HEK293 (cell line): ENCODE data around the gene NPDC1.

ENCODE experiments used
- CTCF ChIA-PET: fragments of 350-600 bp; formaldehyde crosslinking; extraction: SDS; loops from one replicate; lab custom pipeline; 2021; ENCODE audit warnings: antibody characterized with exemption; lab: Yijun Ruan, JAX
- POLR2A ChIA-PET: fragments of 300-600 bp; formaldehyde crosslinking; extraction: SDS; loops from one replicate; lab custom pipeline; 2020; ENCODE audit warnings: antibody characterized with exemption, inconsistent platforms; lab: Yijun Ruan, JAX
- H3K27ac ChIP-seq: fragments of 200-500 bp; sonication (Bioruptor generic); 2 replicates; pipeline ENCODE4 v1.5.1; 2014; ENCODE audit warnings: low read depth, low read length, control low read depth, inconsistent platforms; ENCODE audit errors: extremely low read depth
- H3K36me3 ChIP-seq, 2 experiments: fragments of 200-500 bp in 1 of 2; sonication (Bioruptor generic) in 1 of 2; 1 replicate in 1 of 2; 2 replicates in 1 of 2; pipeline ENCODE4 v1.5.1; 2014 to 2017; ENCODE audit warnings: inconsistent platforms in 2 of 2, low read length in 2 of 2; ENCODE audit not compliant: control insufficient read depth in 2 of 2, insufficient read depth in 1 of 2
- H3K4me1 ChIP-seq: fragments of 200-500 bp; sonication (Bioruptor generic); 2 replicates; pipeline ENCODE4 v1.5.1; 2014; ENCODE audit warnings: mild to moderate bottlenecking, low read length, inconsistent platforms; ENCODE audit not compliant: control insufficient read depth, insufficient read depth
- H3K4me3 ChIP-seq: 2 replicates; pipeline ENCODE4 v1.5.1; 2011; ENCODE audit warnings: low read depth, mild to moderate bottlenecking, control low read depth, low read length, moderate library complexity
- H3K9me3 ChIP-seq: fragments of 200-500 bp; sonication (Bioruptor generic); 2 replicates; pipeline ENCODE4 v1.5.1; 2014; ENCODE audit warnings: low read depth, low read length, inconsistent platforms; ENCODE audit not compliant: control insufficient read depth, insufficient read depth
- HOXA7 ChIP-seq: sonication (generic); formaldehyde crosslinking; IDR thresholded peaks from 2 replicates; pipeline ENCODE4 v1.8.1; 2022; ENCODE audit warnings: missing genetic modification reagents, borderline replicate concordance
- IKZF3 ChIP-seq: fragments of 450-650 bp; IDR thresholded peaks from 2 replicates; pipeline ENCODE4 v1.5.0; 2018; ENCODE audit warnings: missing biosample characterization, mild to moderate bottlenecking, missing genetic modification characterization, moderate library complexity
- KLF16 ChIP-seq: fragments of 450-650 bp; formaldehyde crosslinking; IDR thresholded peaks from 2 replicates; pipeline ENCODE4 v1.5.1; 2017; ENCODE audit warnings: missing biosample characterization, missing genetic modification characterization
- SP2 ChIP-seq: fragments of 450-650 bp; formaldehyde crosslinking; IDR thresholded peaks from 2 replicates; pipeline ENCODE4 v1.5.1; 2016; ENCODE audit warnings: missing biosample characterization, missing genetic modification characterization
- ZFHX2 ChIP-seq: fragments of 450-650 bp; formaldehyde crosslinking; conservative IDR thresholded peaks from 2 replicates; pipeline ENCODE4 v1.5.1; 2016; ENCODE audit warnings: missing biosample characterization, missing genetic modification characterization
- ZNF302 ChIP-seq: fragments of 450-650 bp; formaldehyde crosslinking; IDR thresholded peaks from 2 replicates; pipeline ENCODE4 v1.5.1; 2016; ENCODE audit warnings: missing biosample characterization, missing genetic modification characterization, low read depth
- ZNF335 ChIP-seq: fragments of 450-650 bp; formaldehyde crosslinking; conservative IDR thresholded peaks from 2 replicates; pipeline ENCODE4 v1.5.1; 2016; ENCODE audit warnings: missing biosample characterization, missing genetic modification characterization
- ZNF341 ChIP-seq: fragments of 450-650 bp; formaldehyde crosslinking; IDR thresholded peaks from 2 replicates; pipeline ENCODE4; 2016; ENCODE audit warnings: low read depth, missing biosample characterization, missing genetic modification characterization
- ZNF549 ChIP-seq: fragments of 450-650 bp; IDR thresholded peaks from 2 replicates; pipeline ENCODE4 v1.5.1; 2018; ENCODE audit warnings: missing biosample characterization, missing genetic modification characterization, mild to moderate bottlenecking, inconsistent platforms, moderate library complexity
- ZNF621 ChIP-seq: fragments of 450-650 bp; formaldehyde crosslinking; IDR thresholded peaks from 2 replicates; pipeline ENCODE4 v1.5.1; 2017; ENCODE audit warnings: missing biosample characterization, missing genetic modification characterization
- ZSCAN23 ChIP-seq: fragments of 450-650 bp; formaldehyde crosslinking; IDR thresholded peaks from 2 replicates; pipeline ENCODE4 v1.5.1; 2016; ENCODE audit warnings: missing biosample characterization, missing genetic modification characterization
- TF ChIP-seq, protein P1 (sequence below): fragments of 450-650 bp; formaldehyde crosslinking; IDR thresholded peaks from 2 replicates; pipeline ENCODE4 v1.5.1; 2016; ENCODE audit warnings: missing biosample characterization, missing genetic modification characterization, borderline replicate concordance
- TF ChIP-seq, protein P2 (sequence below): fragments of 450-650 bp; formaldehyde crosslinking; IDR thresholded peaks from 2 replicates; pipeline ENCODE4 v1.5.1; 2016; ENCODE audit warnings: missing biosample characterization, missing genetic modification characterization, borderline replicate concordance
- TF ChIP-seq, protein P3 (sequence below): fragments of 450-650 bp; formaldehyde crosslinking; IDR thresholded peaks from 2 replicates; pipeline ENCODE4 v1.5.1; 2016; ENCODE audit warnings: missing biosample characterization, missing genetic modification characterization

Gene NPDC1

GRCh38 chr9:136995362-136995761, 50.6 kb downstream of the NPDC1 start:
- Histone ChIP-seq H3K4me1 (peaks cover 5% of the 10 kb centered on the region), H3K4me3 (no peak overlapping the region), H3K36me3 (peaks cover 0 to 18% of the 10 kb centered on the region in 2 experiments; a peak in 1 of 3 replicates), H3K9me3 (no peaks in the 10 kb centered on the region), H3K27ac (no peak overlapping the region)
- ChIA-PET POLR2A (interaction anchor here (0.8 to 1.6 kb wide), 8 partner anchors 9 to 103 kb away, joined by 3 to 8 read pairs (median 4); no protein-coding TSS in a partner anchor), CTCF (interaction anchor here (1.4 to 5.4 kb wide), 4 partner anchors 34 to 208 kb away, joined by 3 to 38 read pairs (median 7); partner anchors contain the start of gene ABCA2)
- TF ChIP-seq KLF16 (tag by site-specific recombination) (no peak), ZFHX2 (tag by site-specific recombination) (peak; percentile 58)

GRCh38 chr9:136994888-136995230, 51.1 kb downstream of the NPDC1 start:
- H3K36me3 ChIP-seq = peaks cover 0 to 18% of the 10 kb centered on the region in 2 experiments; a peak in 1 of 3 replicates
- peaks cover 5% of the 10 kb centered on the region for H3K4me1 ChIP-seq
- no peak overlapping the region for H3K27ac ChIP-seq
- no peak overlapping the region for H3K4me3 ChIP-seq
- CTCF ChIA-PET = interaction anchor here (0.7 kb wide), 1 partner anchor 21 kb away, joined by 3 read pairs; no protein-coding TSS in a partner anchor
- POLR2A ChIA-PET = no interaction called here
- H3K9me3 ChIP-seq = no peaks in the 10 kb centered on the region
- TF ChIP-seq, protein P1, sequence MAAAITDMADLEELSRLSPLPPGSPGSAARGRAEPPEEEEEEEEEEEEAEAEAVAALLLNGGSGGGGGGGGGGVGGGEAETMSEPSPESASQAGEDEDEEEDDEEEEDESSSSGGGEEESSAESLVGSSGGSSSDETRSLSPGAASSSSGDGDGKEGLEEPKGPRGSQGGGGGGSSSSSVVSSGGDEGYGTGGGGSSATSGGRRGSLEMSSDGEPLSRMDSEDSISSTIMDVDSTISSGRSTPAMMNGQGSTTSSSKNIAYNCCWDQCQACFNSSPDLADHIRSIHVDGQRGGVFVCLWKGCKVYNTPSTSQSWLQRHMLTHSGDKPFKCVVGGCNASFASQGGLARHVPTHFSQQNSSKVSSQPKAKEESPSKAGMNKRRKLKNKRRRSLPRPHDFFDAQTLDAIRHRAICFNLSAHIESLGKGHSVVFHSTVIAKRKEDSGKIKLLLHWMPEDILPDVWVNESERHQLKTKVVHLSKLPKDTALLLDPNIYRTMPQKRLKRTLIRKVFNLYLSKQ = no peak
- TF ChIP-seq, protein P2, sequence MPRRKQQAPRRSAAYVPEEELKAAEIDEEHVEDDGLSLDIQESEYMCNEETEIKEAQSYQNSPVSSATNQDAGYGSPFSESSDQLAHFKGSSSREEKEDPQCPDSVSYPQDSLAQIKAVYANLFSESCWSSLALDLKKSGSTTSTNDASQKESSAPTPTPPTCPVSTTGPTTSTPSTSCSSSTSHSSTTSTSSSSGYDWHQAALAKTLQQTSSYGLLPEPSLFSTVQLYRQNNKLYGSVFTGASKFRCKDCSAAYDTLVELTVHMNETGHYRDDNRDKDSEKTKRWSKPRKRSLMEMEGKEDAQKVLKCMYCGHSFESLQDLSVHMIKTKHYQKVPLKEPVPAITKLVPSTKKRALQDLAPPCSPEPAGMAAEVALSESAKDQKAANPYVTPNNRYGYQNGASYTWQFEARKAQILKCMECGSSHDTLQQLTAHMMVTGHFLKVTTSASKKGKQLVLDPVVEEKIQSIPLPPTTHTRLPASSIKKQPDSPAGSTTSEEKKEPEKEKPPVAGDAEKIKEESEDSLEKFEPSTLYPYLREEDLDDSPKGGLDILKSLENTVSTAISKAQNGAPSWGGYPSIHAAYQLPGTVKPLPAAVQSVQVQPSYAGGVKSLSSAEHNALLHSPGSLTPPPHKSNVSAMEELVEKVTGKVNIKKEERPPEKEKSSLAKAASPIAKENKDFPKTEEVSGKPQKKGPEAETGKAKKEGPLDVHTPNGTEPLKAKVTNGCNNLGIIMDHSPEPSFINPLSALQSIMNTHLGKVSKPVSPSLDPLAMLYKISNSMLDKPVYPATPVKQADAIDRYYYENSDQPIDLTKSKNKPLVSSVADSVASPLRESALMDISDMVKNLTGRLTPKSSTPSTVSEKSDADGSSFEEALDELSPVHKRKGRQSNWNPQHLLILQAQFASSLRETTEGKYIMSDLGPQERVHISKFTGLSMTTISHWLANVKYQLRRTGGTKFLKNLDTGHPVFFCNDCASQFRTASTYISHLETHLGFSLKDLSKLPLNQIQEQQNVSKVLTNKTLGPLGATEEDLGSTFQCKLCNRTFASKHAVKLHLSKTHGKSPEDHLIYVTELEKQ (tag by site-specific recombination) = no peak
- TF ChIP-seq IKZF3 (no peak), HOXA7 (CRISPR knock-in tag) (no peak), SP2 (tag by site-specific recombination) (no peak)
- TF ChIP-seq, all 188 proteins: peak for 0

DNA sequence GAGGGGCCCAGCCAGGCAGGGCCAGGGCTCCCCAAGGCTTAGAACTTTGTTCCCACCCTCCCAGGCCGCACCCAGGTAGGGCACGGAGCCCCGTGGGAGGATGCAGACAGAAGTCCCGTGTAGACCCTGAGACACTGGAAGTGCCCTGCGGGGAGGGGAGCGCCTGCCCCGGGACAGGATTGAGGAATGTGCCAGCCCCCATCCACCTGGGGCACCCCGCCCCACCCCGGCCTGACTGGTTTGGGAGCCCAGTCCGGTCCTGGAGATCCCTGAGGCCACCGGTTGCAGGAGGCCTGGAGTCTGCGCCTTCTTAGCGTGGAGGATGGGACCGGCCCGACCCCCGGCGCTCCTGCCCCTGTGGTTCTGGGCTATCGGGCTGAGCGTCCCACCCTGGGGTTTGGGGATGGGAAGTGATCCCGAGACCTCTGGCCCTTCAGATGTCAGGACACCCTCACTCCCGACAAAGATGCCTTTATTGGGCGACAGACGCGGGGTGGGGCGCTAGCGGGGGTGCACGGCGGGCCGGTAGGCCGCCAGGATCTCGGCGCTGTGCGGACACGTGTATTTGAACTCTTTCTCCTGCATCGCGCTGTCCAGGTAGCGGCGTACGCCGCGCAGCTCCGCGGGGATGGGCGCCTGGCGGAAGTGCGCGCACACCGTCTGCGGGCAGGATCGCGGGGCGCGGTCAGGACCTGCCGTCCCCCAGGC, 51.6 kb downstream of the NPDC1 start:
- H3K4me1 ChIP-seq = peaks cover 5% of the 10 kb centered on the region
- peaks cover 0 to 18% of the 10 kb centered on the region in 2 experiments; a peak in 1 of 3 replicates for H3K36me3 ChIP-seq
- no peaks in the 10 kb centered on the region for H3K9me3 ChIP-seq
- CTCF ChIA-PET = interaction anchor here (0.7 to 2.9 kb wide), 4 partner anchors 21 to 46 kb away, joined by 3 to 28 read pairs (median 14); no protein-coding TSS in a partner anchor
- TF ChIP-seq ZSCAN23 (no peak), ZNF621 (tag by site-specific recombination) (no peak), ZNF341 (tag by site-specific recombination) (0 out of 2 replicates have a peak, but pooled peaks have one; percentile 33), ZNF549 (tag by site-specific recombination) (no peak), ZNF302 (tag by site-specific recombination) (no peak), ZNF335 (tag by site-specific recombination) (no peak)
- TF ChIP-seq, protein P3, sequence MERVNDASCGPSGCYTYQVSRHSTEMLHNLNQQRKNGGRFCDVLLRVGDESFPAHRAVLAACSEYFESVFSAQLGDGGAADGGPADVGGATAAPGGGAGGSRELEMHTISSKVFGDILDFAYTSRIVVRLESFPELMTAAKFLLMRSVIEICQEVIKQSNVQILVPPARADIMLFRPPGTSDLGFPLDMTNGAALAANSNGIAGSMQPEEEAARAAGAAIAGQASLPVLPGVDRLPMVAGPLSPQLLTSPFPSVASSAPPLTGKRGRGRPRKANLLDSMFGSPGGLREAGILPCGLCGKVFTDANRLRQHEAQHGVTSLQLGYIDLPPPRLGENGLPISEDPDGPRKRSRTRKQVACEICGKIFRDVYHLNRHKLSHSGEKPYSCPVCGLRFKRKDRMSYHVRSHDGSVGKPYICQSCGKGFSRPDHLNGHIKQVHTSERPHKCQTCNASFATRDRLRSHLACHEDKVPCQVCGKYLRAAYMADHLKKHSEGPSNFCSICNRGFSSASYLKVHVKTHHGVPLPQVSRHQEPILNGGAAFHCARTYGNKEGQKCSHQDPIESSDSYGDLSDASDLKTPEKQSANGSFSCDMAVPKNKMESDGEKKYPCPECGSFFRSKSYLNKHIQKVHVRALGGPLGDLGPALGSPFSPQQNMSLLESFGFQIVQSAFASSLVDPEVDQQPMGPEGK (tag by site-specific recombination) = 0 out of 2 replicates have a peak, but pooled peaks have one; percentile 5
- POLR2A ChIA-PET = interaction anchor here (1.6 to 2.8 kb wide), 3 partner anchors 8 to 128 kb away, joined by 4 to 25 read pairs (median 24); partner anchors contain the start of gene EDF1
- no peak overlapping the region for H3K4me3 ChIP-seq
- H3K27ac ChIP-seq = no peak overlapping the region
